MG63 (cell line): ENCODE results near the gene NECAP2. TPM values are rescaled to one million over a fixed set of nuclear protein-coding genes. Genes with fewer than 3 reads are reported as not detected.
"Not testable (repeated sequence)": the region's sequence is repeated elsewhere in the genome, so short reads cannot be mapped to it uniquely, and the experiment has no call there.

Experiments
- DNase-seq: peaks from one replicate; pipeline ENCODE4 v3.0.0-alpha.2; 2020
- H3K27me3 ChIP-seq: fragments of 250-450 bp; sonication (Bioruptor Pico); 2 replicates; pipeline ENCODE4 v1.5.1; 2020; ENCODE audit warnings: mild to moderate bottlenecking, moderate library complexity
- H3K36me3 ChIP-seq: fragments of 250-450 bp; sonication (Bioruptor Pico); 2 replicates; pipeline ENCODE4 v1.5.1; 2020; ENCODE audit warnings: mild to moderate bottlenecking, moderate library complexity
- H3K4me3 ChIP-seq: fragments of 250-450 bp; sonication (Bioruptor Pico); 2 replicates; pipeline ENCODE4 v1.5.1; 2020; ENCODE audit warnings: mild to moderate bottlenecking, moderate library complexity
- H3K9me3 ChIP-seq: fragments of 250-450 bp; sonication (Bioruptor Pico); 2 replicates; pipeline ENCODE4 v1.5.1; 2020; ENCODE audit warnings: mild to moderate bottlenecking, moderate library complexity
- total RNA-seq: library from RNA; depleted of rRNA; stranded (reverse); fragments of >200 nt; shearing (Covaris generic); gene quantifications from 2 replicates; pipeline ENCODE4 v1.2.3, GENCODE V29; 2014; ENCODE audit warnings: low replicate concordance; rRNA removed

Gene NECAP2
- total RNA-seq, 1 experiment from 2014 or later, result 86.0 TPM

DNA sequence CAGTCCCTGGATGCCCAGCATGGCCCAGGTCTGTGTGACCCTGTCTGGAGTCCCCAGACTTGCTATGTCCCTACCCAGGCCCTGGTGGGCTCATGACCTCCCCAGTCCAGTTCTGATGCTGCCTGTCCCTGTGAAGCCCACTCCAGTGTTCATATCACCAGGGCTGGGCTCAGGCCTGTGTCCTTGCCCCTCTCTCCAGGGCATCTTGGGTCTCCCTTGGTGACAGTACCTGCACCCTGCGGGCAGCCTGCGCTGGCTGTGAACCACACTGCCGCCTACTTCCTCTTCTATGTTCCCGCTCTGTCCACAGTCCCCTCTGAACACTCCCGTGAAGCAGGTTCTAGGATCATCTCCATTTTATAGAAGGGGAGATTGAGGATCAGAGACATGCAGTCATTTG lies 60.5 kb downstream of the NECAP2 start:
- not testable (repeated sequence) for H3K27me3 ChIP-seq, H3K9me3 ChIP-seq, H3K36me3 ChIP-seq, H3K4me3 ChIP-seq, DNase-seq

DNA sequence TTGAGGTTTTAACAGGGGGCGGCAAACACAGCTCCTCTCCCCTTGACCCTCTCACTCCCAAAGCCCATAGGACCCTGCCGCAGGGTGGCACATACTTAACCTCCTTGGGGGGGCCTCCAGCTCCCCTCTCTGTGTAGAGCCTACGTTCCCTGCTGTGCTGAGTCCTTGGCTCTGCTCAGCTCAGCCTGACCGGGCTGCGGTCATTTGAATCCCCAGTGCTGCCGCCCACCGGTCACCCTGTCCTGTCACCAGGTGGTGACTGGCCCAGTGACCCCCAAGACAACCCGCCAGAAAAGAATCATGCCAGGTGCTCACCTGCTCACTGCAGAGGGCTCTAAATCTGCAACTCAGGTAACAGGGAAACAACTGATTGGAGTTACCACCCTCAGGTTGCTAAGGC lies 60.9 kb downstream of the NECAP2 start:
- not testable (repeated sequence) for H3K4me3 ChIP-seq, DNase-seq, H3K9me3 ChIP-seq, H3K27me3 ChIP-seq, H3K36me3 ChIP-seq

DNA sequence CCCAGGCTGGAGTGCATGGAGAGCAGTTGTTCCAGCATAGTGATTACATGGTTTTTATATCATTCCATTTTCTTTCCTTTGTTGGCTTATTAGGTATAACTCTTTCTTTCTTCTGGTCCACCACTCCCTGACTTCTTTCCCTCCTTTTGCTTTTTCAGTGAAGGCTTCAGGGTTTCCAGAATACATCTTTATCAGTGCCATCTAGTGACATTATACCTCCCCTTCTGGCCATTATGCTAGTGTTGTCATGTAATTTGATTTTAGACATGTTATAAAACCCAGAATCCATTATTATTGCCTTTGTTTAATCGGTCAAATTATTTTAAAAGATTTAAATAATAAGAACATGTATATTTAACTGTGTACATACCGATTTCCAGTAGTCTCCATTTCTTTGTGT lies 63.0 kb downstream of the NECAP2 start:
- no peaks in the 10 kb centered on the region for H3K27me3 ChIP-seq
- no peak overlapping the region for H3K4me3 ChIP-seq
- no peaks in the 10 kb centered on the region for H3K9me3 ChIP-seq
- no peaks in the 10 kb centered on the region for H3K36me3 ChIP-seq
- DNase-seq, result no peak

DNA sequence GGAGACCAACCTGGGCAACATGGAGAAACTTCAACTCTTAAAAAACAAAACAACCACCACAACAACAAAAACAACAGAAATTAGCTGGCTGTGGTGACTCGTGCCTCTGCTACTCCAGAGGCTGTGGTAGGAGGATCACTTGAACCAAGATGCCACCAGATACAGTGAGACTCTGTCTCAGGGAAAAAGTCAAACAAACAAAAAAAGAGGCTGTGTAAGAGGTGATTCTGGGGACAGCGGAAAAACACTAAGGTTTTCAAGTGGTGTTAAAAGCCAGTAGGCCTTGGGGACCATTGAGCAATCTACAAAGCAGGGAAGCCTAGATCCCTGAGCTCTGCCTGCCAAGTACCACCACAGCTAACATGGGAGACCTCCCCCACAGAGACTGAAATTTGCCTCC lies 65.3 kb downstream of the NECAP2 start:
- not testable (repeated sequence) for DNase-seq, H3K36me3 ChIP-seq, H3K9me3 ChIP-seq, H3K27me3 ChIP-seq, H3K4me3 ChIP-seq

DNA sequence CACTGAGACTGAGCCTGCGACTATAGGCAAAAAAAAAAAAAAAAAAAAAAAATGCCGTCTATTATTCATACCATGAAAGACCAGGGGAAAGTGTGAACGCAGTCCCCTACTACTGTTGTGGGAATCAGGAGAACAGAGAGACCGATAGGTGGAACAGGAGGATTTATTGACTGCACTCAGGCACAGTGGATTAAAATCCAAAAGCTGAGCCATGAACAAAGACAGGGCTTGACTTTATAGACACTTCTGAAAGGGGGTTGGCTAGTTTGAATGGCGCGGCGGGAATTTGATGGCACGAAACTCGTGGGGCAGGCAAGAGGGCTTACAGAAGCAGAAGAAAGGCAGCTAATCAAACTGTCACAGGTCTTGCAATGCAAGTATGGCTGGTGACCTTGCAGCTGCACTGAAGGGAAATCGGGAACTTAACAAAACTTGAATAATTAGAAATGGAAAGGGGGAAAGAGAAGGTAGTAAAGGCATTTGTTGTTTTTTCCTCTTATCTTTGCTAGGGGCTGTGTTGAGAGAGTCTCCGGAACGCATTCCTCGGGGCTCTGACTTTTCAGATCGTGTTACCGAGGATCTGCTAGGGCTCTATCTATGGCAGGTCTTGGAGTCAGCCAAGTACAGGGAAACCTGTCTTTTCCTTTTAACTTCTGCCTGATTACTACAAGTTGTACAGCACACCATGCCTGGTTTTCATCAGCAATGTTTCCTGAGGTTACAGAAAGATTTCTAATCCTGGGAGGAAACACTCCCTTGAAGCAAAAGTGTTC lies 66.0 kb downstream of the NECAP2 start:
- DNase-seq, H3K36me3 ChIP-seq, H3K27me3 ChIP-seq, H3K9me3 ChIP-seq, H3K4me3 ChIP-seq: not testable (repeated sequence)

DNA sequence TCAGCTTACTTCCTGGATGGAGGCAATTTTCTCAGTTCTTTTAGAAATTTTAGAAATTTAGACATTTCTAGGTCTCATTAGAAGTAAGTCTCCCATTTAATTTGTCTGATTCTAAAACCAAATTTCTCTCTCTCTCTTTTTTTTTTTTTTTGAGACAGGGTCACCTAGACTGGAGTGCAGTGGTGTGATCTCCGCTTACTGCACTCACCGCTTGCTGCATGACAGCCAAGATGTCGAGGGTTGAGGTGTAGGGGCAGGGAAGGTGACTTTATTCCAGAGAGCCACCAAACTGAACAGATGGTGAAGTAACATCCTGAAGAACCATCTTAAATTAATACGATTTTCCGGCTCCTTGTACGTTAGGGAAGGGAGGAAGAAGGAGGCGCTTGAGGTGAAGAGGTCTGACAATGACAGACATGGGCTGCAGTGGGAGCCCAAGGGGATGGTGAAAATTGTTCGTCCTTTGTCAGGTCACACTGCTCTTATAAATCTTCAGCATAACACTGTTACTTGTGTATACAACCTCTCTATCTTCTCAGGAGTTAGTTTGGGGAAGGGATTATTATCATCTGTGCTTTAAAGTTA lies 68.4 kb downstream of the NECAP2 start:
- H3K4me3 ChIP-seq, H3K27me3 ChIP-seq, DNase-seq, H3K9me3 ChIP-seq, H3K36me3 ChIP-seq: not testable (repeated sequence)

Other genes starting within 250 kb of the NECAP2 start
- 20.4 and 36.3 TPM in 2 replicates for gene ARHGEF19, start 228.1 kb upstream of the NECAP2 start, total RNA-seq
- gene CPLANE2, start 203.5 kb upstream of the NECAP2 start, total RNA-seq, result 2.7 and 5.1 TPM in 2 replicates
- gene FBXO42, start 88.2 kb upstream of the NECAP2 start, total RNA-seq, result 14.1 and 19.2 TPM in 2 replicates
- gene SZRD1, start 73.5 kb upstream of the NECAP2 start, total RNA-seq, result 81.1 and 101 TPM in 2 replicates
- not detected in 2 replicates for gene SPATA21, start 3.3 kb upstream of the NECAP2 start, total RNA-seq
- gene RNU1-1, start 73.6 kb downstream of the NECAP2 start, total RNA-seq, result not detected in 2 replicates
- gene NBPF1, start 172.8 kb downstream of the NECAP2 start, total RNA-seq, result 8.1 and 9.2 TPM in 2 replicates
- gene RNU1-3, start 226.2 kb downstream of the NECAP2 start, total RNA-seq, result not detected in 2 replicates